Thyroid gland (tissue), 4 donors: ENCODE results near the gene SMIM14. TPM values are rescaled to one million over a fixed set of nuclear protein-coding genes. Genes with fewer than 3 reads are reported as not detected.
A peak's percentile ranks its signal among the peaks of the same experiment; 100 is the strongest.

Experiments
- DNase-seq, 2 donors: peaks; one replicate each; pipeline ENCODE4 v3.0.0-alpha.2; 2019
- H3K27ac ChIP-seq, 3 donors: fragments of 200-600 bp; sonication (generic); 1 replicate in 2 of 3; 2 replicates in 1 of 3; pipeline ENCODE4 v1.5.1; 2016 to 2019; ENCODE audit warnings: mild to moderate bottlenecking in 1 of 3, moderate library complexity in 1 of 3
- H3K27me3 ChIP-seq: fragments of 200-600 bp; sonication (generic); one replicate; pipeline ENCODE4 v1.5.1; 2019
- H3K36me3 ChIP-seq, 2 donors: fragments of 200-600 bp; sonication (generic); one replicate each; pipeline ENCODE4 v1.5.1; 2016 to 2019
- H3K4me1 ChIP-seq, 2 donors: fragments of 200-600 bp; sonication (generic); one replicate each; pipeline ENCODE4 v1.5.1; 2017 to 2019
- H3K4me3 ChIP-seq, 3 donors: fragments of 200-600 bp; sonication (generic); replicated peaks in 1 of 3; 1 replicate in 2 of 3; 2 replicates in 1 of 3; pipeline ENCODE4 v1.5.1; 2016; ENCODE audit warnings: mild to moderate bottlenecking in 1 of 3
- H3K9me3 ChIP-seq: fragments of 200-600 bp; sonication (generic); one replicate; pipeline ENCODE4 v1.5.1; 2017
- CTCF ChIP-seq, 6 experiments: fragments of 200-600 bp in 3 of 6; fragments of 450-650 bp in 3 of 6; sonication (generic) in 3 of 6; IDR thresholded peaks; one replicate each; pipeline ENCODE4 v1.5.1; 2016 to 2019; ENCODE audit warnings: antibody characterized with exemption in 6 of 6, mild to moderate bottlenecking in 2 of 6, inconsistent platforms in 1 of 6, moderate library complexity in 1 of 6
- POLR2A ChIP-seq, 2 donors: fragments of 450-650 bp; IDR thresholded peaks; one replicate each; pipeline ENCODE4 v1.6.1; 2017; ENCODE audit warnings: antibody characterized with exemption in 2 of 2, mild to moderate bottlenecking in 2 of 2, moderate library complexity in 1 of 2
- WGBS, 2 donors: methylation state at CpG; one replicate each; pipeline ENCODE4 v1.1.5; 2017; 5-methylcytosine and 5-hydroxymethylcytosine counted together
- intact Hi-C: fragments of 100-400 bp; cut with DNase I; formaldehyde crosslinking; loops from one replicate; pipeline ENCODE4 v1.15.1; 2023
- total RNA-seq, 4 donors: library from RNA; depleted of rRNA; stranded (reverse); fragments of >200 nt; gene quantifications; one replicate each; pipeline ENCODE4 v1.2.3, GENCODE V29; 2016

The SMIM14 gene
- total RNA-seq, 4 donors from 2014 or later, result 52.1 to 72.3 (median 59.2) TPM

- peak; percentile 64 to 66 for DNase-seq
- WGBS, 2 donors, result 0% methylated on average over 29 of the region's 29 CpGs
- no peaks in the 10 kb centered on the region for H3K36me3 ChIP-seq
- H3K27me3 ChIP-seq, result no peaks in the 10 kb centered on the region
- H3K4me1 ChIP-seq, result peaks cover 0 to 27% of the 10 kb centered on the region in 2 donors
- H3K4me3 ChIP-seq, result peak overlapping the region; percentile 87 to 96 (median 90)
- peak in 1 of 2 donors; percentile 39 for TF ChIP-seq POLR2A (IDR thresholded peaks at IDR 0.05)
- peak in 1 of 6 experiments; percentile 14 for TF ChIP-seq CTCF (IDR thresholded peaks at IDR 0.05)
- H3K27ac ChIP-seq, result peak overlapping the region; percentile 94 to 98 (median 95)
- intact Hi-C loops, result loop anchor here (5.0 kb wide), 1 partner anchor 110 kb away; the partner anchor contains the start of gene UGDH
- H3K9me3 ChIP-seq, result no peaks in the 10 kb centered on the region
These were observed 895 bp downstream of the SMIM14 start for GRCh38 chr4:39637586-39638353.

GRCh38 chr4:39637221-39637585 lies 1.5 kb downstream of the SMIM14 start:
- no peak for TF ChIP-seq CTCF (IDR thresholded peaks at IDR 0.05)
- TF ChIP-seq POLR2A (IDR thresholded peaks at IDR 0.05), result no peak
- no peaks in the 10 kb centered on the region for H3K9me3 ChIP-seq
- intact Hi-C loops, result loop anchor here (5.0 kb wide), 1 partner anchor 110 kb away; the partner anchor contains the start of gene UGDH

GRCh38 chr4:39636531-39637184 lies 2.0 kb downstream of the SMIM14 start:
- no peaks in the 10 kb centered on the region for H3K9me3 ChIP-seq
- TF ChIP-seq POLR2A (IDR thresholded peaks at IDR 0.05) (no peak), CTCF (IDR thresholded peaks at IDR 0.05) (no peak)
- peak overlapping the region in 2 of 3 donors; percentile 95 to 98 for H3K27ac ChIP-seq
- DNase-seq, result no peak
- 41 to 46% methylated on average over 6 of the region's 6 CpGs for WGBS, 2 donors
- no peaks in the 10 kb centered on the region for H3K36me3 ChIP-seq
- no peaks in the 10 kb centered on the region for H3K27me3 ChIP-seq
- H3K4me1 ChIP-seq, result peaks cover 0 to 27% of the 10 kb centered on the region in 2 donors
- intact Hi-C loops, result loop anchor here (5.0 kb wide), 1 partner anchor 109 kb away; the partner anchor contains the start of gene UGDH
- H3K4me3 ChIP-seq, result peak overlapping the region in 2 of 3 donors; percentile 87 to 90

More at GRCh38 chr4:39637221-39637585, 1.5 kb downstream of the SMIM14 start:
- no peak for DNase-seq
- WGBS, 2 donors, result 7 to 10% methylated on average over 6 of the region's 6 CpGs
- Histone ChIP-seq H3K4me3 (peak overlapping the region; percentile 87 to 96 (median 90)), H3K4me1 (peaks cover 0 to 27% of the 10 kb centered on the region in 2 donors), H3K27me3 (no peaks in the 10 kb centered on the region), H3K27ac (peak overlapping the region; percentile 94 to 98 (median 95)), H3K36me3 (no peaks in the 10 kb centered on the region)

GRCh38 chr4:39635023-39635422 lies 3.6 kb downstream of the SMIM14 start:
- DNase-seq, result peak; percentile 39 to 50
- Histone ChIP-seq H3K27me3 (no peaks in the 10 kb centered on the region), H3K27ac (no peak overlapping the region), H3K9me3 (no peaks in the 10 kb centered on the region), H3K4me1 (peaks cover 0 to 23% of the 10 kb centered on the region in 2 donors), H3K4me3 (no peak overlapping the region), H3K36me3 (no peaks in the 10 kb centered on the region)
- TF ChIP-seq POLR2A (IDR thresholded peaks at IDR 0.05) (no peak), CTCF (IDR thresholded peaks at IDR 0.05) (no peak)
- intact Hi-C loops, result loop anchor here (5.0 kb wide), 1 partner anchor 108 kb away; the partner anchor contains the start of gene UGDH
- WGBS, 2 donors, result 45 to 50% methylated on average over 1 of the region's 1 CpG
